Measurements from ENCODE around the gene CDCP1. TPM values are rescaled to one million over a fixed set of nuclear protein-coding genes. Genes with fewer than 3 reads are reported as not detected.

The CDCP1 gene, protein sequence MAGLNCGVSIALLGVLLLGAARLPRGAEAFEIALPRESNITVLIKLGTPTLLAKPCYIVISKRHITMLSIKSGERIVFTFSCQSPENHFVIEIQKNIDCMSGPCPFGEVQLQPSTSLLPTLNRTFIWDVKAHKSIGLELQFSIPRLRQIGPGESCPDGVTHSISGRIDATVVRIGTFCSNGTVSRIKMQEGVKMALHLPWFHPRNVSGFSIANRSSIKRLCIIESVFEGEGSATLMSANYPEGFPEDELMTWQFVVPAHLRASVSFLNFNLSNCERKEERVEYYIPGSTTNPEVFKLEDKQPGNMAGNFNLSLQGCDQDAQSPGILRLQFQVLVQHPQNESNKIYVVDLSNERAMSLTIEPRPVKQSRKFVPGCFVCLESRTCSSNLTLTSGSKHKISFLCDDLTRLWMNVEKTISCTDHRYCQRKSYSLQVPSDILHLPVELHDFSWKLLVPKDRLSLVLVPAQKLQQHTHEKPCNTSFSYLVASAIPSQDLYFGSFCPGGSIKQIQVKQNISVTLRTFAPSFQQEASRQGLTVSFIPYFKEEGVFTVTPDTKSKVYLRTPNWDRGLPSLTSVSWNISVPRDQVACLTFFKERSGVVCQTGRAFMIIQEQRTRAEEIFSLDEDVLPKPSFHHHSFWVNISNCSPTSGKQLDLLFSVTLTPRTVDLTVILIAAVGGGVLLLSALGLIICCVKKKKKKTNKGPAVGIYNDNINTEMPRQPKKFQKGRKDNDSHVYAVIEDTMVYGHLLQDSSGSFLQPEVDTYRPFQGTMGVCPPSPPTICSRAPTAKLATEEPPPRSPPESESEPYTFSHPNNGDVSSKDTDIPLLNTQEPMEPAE
- under 0.01 and 0.44 TPM in 2 replicates for total RNA-seq

DNA sequence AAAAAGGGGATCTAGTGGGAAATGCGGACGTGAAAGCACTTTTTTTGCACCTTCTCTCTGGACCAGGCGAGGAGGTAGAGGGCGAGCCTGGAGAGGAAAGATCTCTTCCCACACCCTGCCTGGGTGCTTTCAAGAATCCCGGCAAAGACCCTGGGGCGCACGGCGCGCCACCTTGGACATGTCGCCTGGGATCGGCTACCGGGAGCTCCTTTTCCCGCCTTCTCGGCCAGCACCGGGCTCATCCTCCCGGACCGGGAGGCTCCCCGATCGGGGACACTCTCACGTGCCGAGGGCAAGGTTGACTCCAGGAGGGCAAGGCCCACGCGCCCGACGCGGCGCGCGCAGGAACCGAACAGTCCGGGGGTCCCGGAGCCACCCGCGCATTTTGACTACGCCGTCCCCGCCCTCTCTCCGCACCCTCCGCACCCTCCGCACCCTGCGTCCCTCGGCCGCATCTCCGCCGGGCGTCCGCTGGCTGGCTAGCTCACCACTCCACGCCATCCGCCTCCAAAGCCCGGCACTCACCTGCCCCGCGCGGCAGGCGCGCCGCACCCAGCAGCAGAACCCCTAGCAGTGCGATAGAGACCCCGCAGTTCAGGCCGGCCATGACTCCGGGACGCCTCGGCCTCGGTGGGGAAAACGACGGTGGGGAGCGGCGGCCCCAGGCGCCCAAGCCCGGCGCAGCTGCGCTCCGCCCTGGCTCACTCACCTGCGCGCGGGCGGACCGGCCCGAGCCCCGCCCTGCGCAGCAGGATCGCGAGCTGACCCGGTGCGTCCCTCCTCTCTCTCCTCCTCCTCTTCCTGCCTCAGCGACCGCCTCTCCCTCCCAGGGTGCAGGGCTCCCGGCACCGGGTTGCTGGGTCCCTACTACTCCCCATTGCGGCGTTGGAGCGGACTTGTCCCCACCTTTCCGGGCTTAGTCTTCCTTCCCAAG lies at the start of gene CDCP1:
Gene CDCP1, minus strand, starts transcription at position 698 of the 934 bp plus-strand sequence. Its CDS starts 91 bp downstream, at position 607.
- DNase-seq (ENCODE audit: low read depth in 2 of 2): no peak

DNA sequence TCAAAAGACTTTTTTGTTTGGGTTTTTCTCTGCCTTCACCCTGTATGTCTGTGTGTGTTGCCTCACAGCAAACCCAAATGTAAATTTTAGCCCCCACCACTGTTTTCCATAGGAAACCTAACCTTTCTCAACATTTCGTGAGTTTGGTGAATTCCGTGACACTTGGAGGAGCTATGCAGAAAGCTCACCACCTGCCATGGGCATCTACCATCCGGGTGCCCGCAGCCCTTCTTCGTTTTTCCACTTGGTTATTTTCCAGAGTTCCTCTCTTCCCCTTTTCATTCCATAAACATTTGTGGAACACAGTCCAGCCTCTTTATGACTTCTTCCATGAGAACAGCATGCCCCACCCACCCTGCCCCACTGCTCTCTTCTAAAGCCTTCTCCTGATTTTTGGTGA lies 48.6 kb upstream of the CDCP1 start:
- no peak for DNase-seq (ENCODE audit: low read depth in 2 of 2)

DNA sequence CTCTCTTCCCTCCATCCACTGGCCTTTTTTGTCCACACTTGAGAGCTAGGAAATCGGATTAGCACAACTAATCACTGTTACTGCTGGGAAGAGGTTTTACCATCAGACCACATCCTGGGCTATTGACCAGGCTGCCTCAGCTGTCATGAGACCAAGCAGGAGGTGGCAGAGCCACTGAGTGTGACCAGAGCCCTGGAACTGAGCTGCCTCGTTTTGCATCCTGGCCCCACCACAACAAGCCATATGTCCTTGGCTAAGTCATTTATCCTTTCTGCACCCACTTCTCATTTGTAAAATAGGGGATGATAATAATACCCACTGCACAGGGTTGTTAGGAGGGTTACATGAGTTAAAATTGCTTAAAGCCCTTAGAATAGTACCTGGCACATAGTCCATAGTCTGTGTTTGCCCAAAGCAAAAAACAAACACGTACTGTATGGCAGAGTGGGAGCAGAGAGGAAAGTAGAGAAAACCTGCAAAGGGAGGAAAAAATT lies 45.8 kb upstream of the CDCP1 start:
- DNase-seq (ENCODE audit: low read depth in 2 of 2): no peak

DNA sequence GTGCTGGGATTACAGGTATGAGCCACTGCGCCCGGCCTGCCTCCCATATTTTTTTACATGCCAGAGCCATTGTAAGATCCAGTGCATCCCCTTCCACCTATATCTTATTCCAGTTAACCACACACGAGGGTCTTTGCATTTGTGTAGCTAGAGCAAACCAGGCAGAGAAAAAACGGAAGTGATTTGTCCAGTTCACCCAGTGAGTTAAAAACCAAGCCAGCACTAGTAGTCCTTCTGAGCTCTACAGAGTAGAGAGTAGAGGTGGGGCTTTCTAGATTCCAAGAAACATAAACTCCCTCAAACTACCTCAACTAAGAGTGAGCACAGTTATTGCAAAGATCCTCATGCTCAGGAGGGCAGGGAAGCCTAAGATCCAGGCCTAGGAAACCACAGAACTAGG lies 45.2 kb upstream of the CDCP1 start:
- no peak for DNase-seq (ENCODE audit: low read depth in 2 of 2)

DNA sequence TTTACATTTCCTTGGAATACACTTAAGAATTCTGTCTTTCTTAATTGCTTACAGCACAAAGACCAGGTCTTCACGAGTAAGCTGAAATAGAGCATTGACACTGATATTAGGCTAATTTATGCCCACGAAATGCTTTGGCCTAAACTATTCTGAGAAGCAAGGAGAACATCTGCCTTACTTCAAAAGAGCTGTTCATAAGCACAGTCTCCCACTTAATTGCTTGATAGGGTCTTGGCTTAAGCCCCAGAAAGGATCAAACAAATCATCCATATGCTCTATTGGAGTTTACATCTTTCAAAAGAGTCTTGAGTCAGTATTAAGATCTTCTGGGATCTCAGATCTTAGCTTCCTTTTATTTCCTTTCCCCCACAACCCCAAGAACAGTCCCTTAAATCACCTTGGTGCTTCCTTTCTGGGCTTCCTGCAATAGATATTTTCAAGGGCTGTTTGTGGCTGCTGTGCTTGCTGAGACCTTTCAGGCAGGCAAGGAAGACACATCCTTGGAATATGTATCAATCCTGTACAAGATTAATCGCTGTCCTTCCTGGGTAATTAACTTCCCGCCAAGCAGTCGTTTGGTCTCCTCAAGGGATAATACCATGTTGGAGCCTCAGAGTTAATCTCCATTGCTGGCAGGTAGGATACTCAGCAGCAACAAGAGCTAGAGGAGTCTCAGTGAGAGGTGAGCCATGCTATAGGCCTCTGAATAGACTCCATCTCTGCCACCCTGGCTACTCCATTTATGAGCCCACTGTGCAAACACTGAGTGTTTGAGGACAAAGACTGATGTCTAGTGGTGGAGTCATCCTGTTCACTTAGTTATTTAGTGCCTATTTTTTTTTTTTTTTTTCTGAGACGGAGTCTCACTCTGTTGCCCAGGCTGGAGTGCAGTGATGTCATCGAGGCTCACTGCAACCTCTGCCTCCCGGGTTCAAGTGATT lies 42.8 kb upstream of the CDCP1 start:
- DNase-seq (ENCODE audit: low read depth in 2 of 2): no peak

DNA sequence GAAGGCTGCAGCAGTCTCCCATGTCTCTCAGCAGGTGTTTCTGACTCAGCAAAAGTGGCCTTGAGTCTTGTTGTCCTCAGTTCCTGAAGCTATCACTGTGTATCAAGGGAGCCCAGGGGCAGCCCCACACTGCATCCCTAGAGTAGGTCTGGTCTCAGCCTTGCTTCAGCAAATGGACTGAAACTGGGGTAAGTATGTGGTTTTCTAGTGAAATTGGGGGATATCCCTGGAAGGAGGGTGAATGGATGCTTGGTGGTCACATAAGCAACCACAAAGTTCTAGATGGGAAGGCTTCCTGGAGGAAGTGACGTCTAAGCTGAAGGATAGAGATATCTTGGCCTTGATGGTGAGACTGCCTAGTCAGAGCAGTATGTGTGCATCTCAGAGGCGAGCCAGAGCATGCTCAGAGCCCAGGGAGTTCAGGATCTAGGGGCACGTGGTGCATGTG lies 41.5 kb upstream of the CDCP1 start:
- no peak for DNase-seq (ENCODE audit: low read depth in 2 of 2)

DNA sequence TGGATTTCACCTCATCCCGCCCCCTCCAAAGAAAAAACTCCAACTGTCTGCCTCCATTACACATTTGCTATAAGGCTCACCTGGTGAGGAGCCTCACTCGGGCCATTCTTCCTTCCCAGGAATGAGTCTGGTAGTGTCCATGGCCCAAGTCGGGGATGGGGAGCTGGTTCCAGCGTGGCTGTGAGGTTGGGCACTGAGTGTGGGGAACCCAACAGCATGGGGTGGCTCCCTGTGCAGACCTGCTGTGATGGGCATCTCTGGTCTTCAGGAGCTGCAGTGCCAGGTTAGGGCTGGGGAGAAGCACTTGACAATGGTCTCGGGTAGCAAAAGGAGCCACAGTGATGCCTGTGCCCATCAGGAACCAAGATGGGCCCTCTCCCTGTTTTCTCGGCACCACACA lies 40.7 kb upstream of the CDCP1 start:
- DNase-seq (ENCODE audit: low read depth in 2 of 2): no peak

DNA sequence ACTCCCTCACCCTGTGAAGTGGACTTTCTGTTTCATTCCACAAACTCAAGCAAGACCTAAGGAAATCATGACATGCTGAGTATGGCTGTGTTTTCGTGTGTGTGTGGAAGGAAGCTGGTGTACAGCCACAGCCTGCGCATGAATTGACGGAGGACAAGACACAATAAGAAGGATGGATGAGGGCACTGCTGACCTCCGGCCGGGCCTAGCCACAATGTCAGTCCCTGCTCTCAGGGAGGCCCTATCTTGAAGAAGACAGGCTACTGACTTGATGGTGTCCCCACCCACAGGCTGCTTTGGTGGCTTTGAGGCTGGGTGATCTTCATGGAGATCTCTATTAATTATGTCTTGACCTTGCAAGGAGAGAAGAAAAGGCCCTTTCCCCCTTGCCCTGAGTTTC lies 39.3 kb upstream of the CDCP1 start:
- no peak for DNase-seq (ENCODE audit: low read depth in 2 of 2)

DNA sequence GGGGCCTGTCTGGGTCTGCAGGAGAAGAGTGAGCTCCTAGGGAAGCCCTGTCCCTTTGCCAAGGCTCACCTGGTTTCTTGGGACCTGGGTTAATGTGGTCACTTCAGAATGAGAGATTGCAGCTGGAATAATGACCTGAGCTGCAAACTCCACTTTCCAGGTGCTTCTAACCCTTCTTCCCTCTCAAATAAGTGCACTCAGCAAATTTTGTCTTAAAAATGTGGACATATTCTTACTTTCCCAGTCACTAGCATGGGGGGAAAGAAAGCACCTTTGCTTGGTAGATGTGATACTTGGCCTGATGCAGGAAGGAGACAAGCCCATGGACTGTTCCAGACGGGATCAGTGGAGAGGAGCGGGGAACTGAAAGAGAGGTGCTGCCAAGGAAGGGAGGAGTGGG lies 38.9 kb upstream of the CDCP1 start:
- no peak for DNase-seq (ENCODE audit: low read depth in 2 of 2)

DNA sequence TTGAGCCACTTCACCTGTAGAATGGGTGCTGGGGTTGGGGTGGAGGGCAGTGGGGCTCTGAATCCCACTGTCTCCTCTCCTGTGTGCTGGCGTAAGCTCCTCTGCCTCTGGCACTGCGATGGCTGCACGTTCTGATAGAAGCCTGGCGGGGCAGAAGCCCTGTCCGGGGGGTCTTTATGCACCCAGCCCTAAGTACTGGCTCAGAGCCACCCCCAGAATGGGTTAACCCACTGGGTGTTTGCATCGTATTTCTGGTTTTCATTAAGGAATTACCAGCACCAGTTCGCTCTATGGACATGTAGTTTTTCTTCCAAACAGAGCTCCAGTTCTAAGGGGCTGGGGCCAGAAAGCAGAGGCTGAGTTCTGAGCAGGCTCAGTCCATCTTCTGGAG lies 37.7 kb upstream of the CDCP1 start:
- no peak for DNase-seq (ENCODE audit: low read depth in 2 of 2)

DNA sequence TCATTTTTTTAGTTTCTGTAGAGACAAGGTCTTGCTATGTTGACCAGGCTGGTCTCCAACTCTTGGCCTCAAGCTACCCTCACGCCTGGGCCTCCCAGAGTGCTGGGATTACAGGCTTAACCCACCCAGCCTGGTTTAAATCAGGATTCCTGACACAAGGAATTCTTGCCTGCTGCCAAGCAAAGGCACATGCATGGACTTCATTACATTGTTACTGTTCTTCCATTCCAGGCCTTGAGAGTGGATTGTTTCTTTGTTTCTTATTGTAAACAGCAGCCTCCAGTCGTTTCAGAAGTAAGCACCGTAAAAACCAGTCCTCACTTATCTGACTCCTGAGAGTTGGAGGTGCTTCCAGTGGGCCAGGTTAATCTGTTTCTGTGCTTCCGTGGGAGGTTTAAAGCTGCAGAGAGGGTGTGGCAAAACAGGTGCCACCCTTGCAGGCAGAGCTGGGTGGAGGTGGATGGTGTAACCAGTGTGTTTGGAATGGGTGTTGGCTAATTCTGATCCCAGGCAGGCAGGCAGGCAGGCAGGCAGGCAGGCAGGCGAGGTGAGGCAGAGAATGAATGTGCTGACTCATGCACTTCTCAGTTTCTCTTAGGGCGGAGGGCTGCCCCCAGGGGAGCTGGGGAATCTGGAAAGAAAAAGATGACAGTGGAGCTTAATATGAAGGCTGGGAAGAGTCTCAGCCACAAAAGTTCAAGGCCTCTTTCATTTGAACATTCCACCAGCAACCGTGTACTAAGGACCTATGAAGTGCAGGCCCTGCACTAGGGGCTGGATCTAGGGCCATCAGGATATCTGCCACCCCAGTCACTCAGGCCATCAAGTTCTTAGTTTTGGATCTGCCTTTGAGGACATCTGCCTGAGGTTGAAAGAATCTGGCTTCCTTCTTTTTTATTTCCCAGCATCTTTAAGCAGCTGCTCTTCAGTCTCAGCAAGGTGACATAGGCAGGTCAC lies 37.0 kb upstream of the CDCP1 start:
- no peak for DNase-seq (ENCODE audit: low read depth in 2 of 2)

DNA sequence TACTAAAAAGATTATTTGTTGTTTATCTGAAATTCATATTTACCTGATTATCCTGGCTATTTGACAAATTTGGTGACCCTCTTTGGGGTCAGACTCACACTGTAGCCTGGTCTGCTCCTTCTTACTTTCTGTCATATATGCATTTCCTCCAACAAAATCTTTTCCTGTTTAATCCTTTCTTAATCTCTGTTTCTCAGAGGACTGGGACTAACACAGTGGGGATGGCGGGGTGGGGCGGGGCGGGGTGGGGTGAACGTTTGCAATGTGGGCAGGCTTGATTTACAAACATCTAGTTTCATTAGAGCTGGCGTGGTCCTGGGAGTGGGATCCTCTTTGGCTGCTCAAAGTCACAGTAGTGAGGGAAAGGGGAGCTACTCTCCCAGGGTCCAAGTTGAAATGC lies 35.3 kb upstream of the CDCP1 start:
- DNase-seq (ENCODE audit: low read depth in 2 of 2): no peak

DNA sequence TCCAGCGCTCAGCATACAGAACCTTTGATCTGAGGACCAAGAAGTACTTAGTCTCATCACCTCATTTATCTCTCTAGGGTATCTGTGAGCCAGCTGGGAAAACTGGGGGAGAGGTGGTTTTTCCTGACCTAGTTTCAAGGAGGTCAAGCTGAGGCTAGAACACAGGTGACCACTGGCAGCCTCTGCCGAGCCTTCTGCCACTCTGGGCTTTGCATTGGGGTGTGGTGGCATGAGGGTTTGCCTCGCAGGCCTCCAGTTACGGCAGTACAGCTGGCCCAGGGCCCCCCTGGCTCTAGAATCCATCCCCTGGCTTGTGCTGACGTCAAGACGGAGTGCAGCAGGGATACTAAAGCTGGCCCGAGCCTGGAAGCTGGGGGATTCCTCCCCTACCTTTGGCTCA lies 34.7 kb upstream of the CDCP1 start:
- DNase-seq (ENCODE audit: low read depth in 2 of 2): no peak

DNA sequence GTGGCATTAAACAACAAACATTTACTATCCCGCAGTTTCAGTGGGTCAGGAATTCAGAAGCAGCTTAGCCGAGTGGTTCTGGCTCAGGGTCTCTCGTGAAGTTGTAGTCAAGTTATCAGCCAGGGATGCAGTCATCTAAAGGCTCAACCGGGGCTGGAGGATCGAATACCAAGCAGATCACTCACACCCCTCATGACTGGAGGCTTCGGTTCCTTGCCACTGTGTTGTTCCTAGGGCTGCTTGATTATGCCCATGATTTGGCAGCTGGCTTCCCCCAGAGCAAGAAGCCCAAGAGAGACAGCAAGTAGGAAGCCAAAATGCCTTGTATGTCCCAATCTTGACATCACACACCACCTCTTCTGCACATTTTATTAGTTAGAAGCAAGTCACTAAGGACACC lies 33.9 kb upstream of the CDCP1 start:
- no peak for DNase-seq (ENCODE audit: low read depth in 2 of 2)

DNA sequence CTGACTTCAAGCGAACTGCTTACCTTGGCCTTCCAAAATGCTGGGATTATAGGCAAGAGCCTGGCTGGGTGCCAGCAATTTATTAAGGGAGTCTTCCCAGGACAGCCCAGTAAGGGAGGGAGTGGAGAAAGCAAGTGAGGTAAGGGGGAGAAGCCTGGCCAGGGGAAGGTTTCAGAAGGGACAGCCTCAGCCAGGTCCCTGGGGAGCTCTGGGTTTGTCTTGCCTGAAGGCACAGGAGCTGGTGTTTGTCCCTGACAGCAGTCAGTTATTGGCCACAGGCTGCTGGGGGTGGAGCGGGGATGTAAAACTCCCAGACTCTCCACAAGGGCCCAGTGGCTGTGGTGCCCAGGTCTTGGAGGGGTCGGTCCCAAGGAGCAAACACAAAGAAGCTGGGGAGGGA lies 33.0 kb upstream of the CDCP1 start:
- no peak for DNase-seq (ENCODE audit: low read depth in 2 of 2)

DNA sequence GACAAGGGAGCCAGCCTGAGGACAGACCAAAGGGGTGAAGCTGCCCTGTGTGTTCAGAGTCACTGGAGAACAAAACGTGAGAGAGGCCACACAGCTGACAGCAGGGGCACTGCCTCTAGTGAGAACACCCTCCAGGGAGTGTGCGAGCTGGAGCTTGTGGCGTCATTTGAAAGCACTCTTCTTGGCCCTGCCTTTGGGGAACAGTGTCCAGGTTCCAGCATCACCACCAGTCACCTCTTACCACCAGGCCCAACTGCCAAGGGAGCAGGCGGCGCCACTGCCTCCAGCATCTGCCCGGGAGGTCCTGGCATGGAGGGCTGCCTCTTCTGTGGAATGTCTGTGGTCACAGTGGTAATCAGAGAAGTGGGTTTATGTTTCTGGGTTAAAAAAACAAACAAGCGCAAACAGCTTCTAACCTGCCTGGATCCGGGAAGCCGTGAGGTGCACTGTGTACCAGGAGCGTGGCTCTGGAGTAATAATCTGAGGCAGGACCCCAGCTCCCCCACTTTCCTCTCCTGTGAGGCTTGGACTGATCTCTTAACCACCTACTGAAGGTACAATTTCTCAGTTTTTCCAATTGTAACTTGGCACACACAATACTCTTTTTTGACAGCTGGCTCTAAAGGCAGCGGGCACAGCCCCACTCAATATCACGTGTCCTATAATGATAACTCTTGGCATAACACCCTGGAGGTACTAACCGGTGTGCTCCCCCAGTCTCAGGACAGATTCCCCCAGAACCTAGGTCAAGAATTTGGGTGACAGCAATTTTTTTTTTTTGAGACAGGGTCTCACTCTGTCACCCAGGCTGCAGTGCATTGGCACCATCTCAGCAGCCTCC lies 32.2 kb upstream of the CDCP1 start:
- no peak for DNase-seq (ENCODE audit: low read depth in 2 of 2)

DNA sequence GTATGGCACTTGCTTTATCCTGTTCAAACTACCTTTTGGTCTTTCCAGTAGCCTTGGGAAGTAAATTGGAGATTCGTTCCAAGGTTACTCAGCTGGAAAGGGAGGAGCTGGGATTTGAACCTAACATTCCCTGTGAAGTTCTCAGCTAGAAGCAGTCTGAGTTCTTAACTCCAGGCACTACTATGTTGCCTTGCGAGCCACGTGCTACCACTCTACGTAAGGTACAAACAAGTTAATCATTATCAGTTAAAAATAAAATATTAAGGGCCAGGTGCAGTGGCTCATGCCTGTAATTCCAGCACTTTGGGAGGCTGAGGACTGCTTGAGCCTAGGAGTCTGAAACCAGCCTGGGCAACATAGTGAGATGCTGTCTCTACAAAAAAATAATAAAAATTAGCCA lies 30.7 kb upstream of the CDCP1 start:
- DNase-seq (ENCODE audit: low read depth in 2 of 2): no peak

DNA sequence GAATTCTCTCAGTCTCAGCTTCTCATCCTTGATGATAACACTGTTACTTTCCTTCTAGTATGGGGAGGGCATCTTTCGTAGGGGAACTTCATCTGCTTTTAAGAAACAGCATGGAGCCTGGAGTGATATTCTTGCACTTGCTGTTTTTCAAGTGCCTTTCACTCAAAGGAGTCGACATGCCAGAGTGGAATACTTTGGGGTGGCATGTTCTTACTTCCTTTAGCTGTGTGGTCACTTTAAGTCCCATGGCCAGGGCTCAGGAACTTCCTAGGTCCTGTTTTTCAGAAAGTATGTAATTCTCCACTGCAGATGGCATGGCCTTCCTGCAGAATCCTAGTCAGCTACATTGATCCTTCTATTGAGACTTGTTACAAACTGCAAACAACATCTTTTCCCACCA lies 28.1 kb upstream of the CDCP1 start:
- no peak for DNase-seq (ENCODE audit: low read depth in 2 of 2)

All from lung microvascular endothelial cell (primary cell).